ENCODE results near the gene DOCK4. TPM values are rescaled to one million over a fixed set of nuclear protein-coding genes. Genes with fewer than 3 reads are reported as not detected.

The DOCK4 gene
- total RNA-seq (2014; rRNA removed; shearing (Covaris generic)): 3.7 and 5.0 TPM in 2 replicates
- 2.0 and 2.1 TPM in 2 replicates for polyA plus RNA-seq (2016; fragmentation: Nextera tagmentation; extraction: Ambion mirVana)

- DNase-seq: peak; percentile 100
- H3K36me3 ChIP-seq (ENCODE audit: low read depth): no peaks in the 10 kb centered on the region
- H3K9ac ChIP-seq: peak within 1 kb of the TSS; percentile 88
- H4K20me1 ChIP-seq (ENCODE audit: insufficient read depth): peaks cover under 1% of the 10 kb centered on the region; the same call in 1 of the 2 replicates
- H3K4me2 ChIP-seq (ENCODE audit: unreplicated experiment): peak within 1 kb of the TSS; percentile 97
- H3K27ac ChIP-seq: peak within 1 kb of the TSS; percentile 50
- peaks cover 7% of the 10 kb centered on the region; the same call in 1 of the 2 replicates for H3F3A ChIP-seq (ENCODE audit: insufficient read depth)
- peak within 1 kb of the TSS; percentile 99 for H2AFZ ChIP-seq
- TF ChIP-seq EZH2 (IDR thresholded peaks at IDR 0.05; ENCODE audit: insufficient read depth, poor library complexity, severe bottlenecking) (no peak), EZH2phosphoT487 (IDR thresholded peaks at IDR 0.05; ENCODE audit: insufficient read depth, low read depth) (no peak)
- in situ Hi-C loops (cut with MboI): no loop called here
- H3K27me3 ChIP-seq (replicated peaks; ENCODE audit: insufficient read depth): no peaks in the 10 kb centered on the region
- no peaks in the 10 kb centered on the region for H3K9me2 ChIP-seq (ENCODE audit: insufficient read depth)
- no peaks in the 10 kb centered on the region for H3K9me3 ChIP-seq (ENCODE audit: low read depth)
- peaks cover 68% of the 10 kb centered on the region for H3K79me2 ChIP-seq (ENCODE audit: insufficient read depth)
- peak within 1 kb of the TSS; percentile 97 for H3K4me3 ChIP-seq
- H3K4me1 ChIP-seq (ENCODE audit: insufficient read depth): peaks cover 20% of the 10 kb centered on the region; the same call in 1 of the 2 replicates
- 0 to 1% methylated on average over 58 to 61 of the region's 67 CpGs for WGBS, 2 experiments (ENCODE audit: low coverage in 1 of 2, low lambda C conversion rate in 2 of 2, missing lambda C conversion rate in 2 of 2)
These were observed at the start of gene DOCK4, which contains the start of gene ZNF277 for GRCh38 chr7:112206238-112206990. Gene DOCK4 (minus strand): TSS chr7:112206399. CDS start chr7:112206138, 261 bp downstream. Gene ZNF277 (plus strand): TSS chr7:112206695. CDS start chr7:112206717, 22 bp downstream.

- Histone ChIP-seq H3K4me3 (no peak overlapping the region), H3K27me3 (replicated peaks; ENCODE audit: insufficient read depth) (no peaks in the 10 kb centered on the region), H3F3A (ENCODE audit: insufficient read depth) (no peaks in the 10 kb centered on the region), H3K9me2 (ENCODE audit: insufficient read depth) (no peaks in the 10 kb centered on the region), H2AFZ (no peak overlapping the region), H3K4me2 (ENCODE audit: unreplicated experiment) (no peak overlapping the region), H3K36me3 (ENCODE audit: low read depth) (no peaks in the 10 kb centered on the region), H3K9me3 (ENCODE audit: low read depth) (no peaks in the 10 kb centered on the region), H3K79me2 (ENCODE audit: insufficient read depth) (0 out of 2 replicates have a peak, but pooled peaks cover 21% of the 10 kb centered on the region), H3K9ac (no peak overlapping the region), H3K4me1 (ENCODE audit: insufficient read depth) (no peaks in the 10 kb centered on the region), H4K20me1 (ENCODE audit: insufficient read depth) (0 out of 2 replicates have a peak, but pooled peaks cover 3% of the 10 kb centered on the region), H3K27ac (no peak overlapping the region)
- TF ChIP-seq EZH2 (IDR thresholded peaks at IDR 0.05; ENCODE audit: insufficient read depth, poor library complexity, severe bottlenecking) (no peak), EZH2phosphoT487 (IDR thresholded peaks at IDR 0.05; ENCODE audit: insufficient read depth, low read depth) (no peak)
- DNase-seq: no peak
- in situ Hi-C loops (cut with MboI): no loop called here
These were observed 49.2 kb upstream of the DOCK4 start for GRCh38 chr7:112255388-112255720.

GRCh38 chr7:112254709-112255387 lies 48.6 kb upstream of the DOCK4 start:
- no peak overlapping the region for H3K27ac ChIP-seq
- WGBS, 2 experiments (ENCODE audit: low coverage in 1 of 2, low lambda C conversion rate in 2 of 2, missing lambda C conversion rate in 2 of 2): 93% methylated on average over 6 of the region's 6 CpGs

GRCh38 chr7:112254156-112254555 lies 48.0 kb upstream of the DOCK4 start:
- 0 out of 2 replicates have a peak, but pooled peaks cover 3% of the 10 kb centered on the region for H4K20me1 ChIP-seq (ENCODE audit: insufficient read depth)
- H3K9me3 ChIP-seq (ENCODE audit: low read depth): no peaks in the 10 kb centered on the region
- no peak overlapping the region for H3K4me2 ChIP-seq (ENCODE audit: unreplicated experiment)
- no peaks in the 10 kb centered on the region for H3K4me1 ChIP-seq (ENCODE audit: insufficient read depth)
- TF ChIP-seq EZH2 (IDR thresholded peaks at IDR 0.05; ENCODE audit: insufficient read depth, poor library complexity, severe bottlenecking) (no peak), EZH2phosphoT487 (IDR thresholded peaks at IDR 0.05; ENCODE audit: insufficient read depth, low read depth) (no peak)
- no peak overlapping the region for H2AFZ ChIP-seq
- 87 to 100% methylated on average over 1 of the region's 1 CpG for WGBS, 2 experiments (ENCODE audit: low coverage in 1 of 2, low lambda C conversion rate in 2 of 2, missing lambda C conversion rate in 2 of 2)
- no peaks in the 10 kb centered on the region for H3K9me2 ChIP-seq (ENCODE audit: insufficient read depth)
- H3K27me3 ChIP-seq (replicated peaks; ENCODE audit: insufficient read depth): no peaks in the 10 kb centered on the region
- no peaks in the 10 kb centered on the region for H3F3A ChIP-seq (ENCODE audit: insufficient read depth)
- in situ Hi-C loops (cut with MboI): no loop called here
- no peak overlapping the region for H3K27ac ChIP-seq
- no peak overlapping the region for H3K4me3 ChIP-seq
- H3K9ac ChIP-seq: no peak overlapping the region
- no peaks in the 10 kb centered on the region for H3K36me3 ChIP-seq (ENCODE audit: low read depth)
- DNase-seq: no peak
- H3K79me2 ChIP-seq (ENCODE audit: insufficient read depth): 0 out of 2 replicates have a peak, but pooled peaks cover 21% of the 10 kb centered on the region

More at GRCh38 chr7:112254709-112255387, 48.6 kb upstream of the DOCK4 start:
- Histone ChIP-seq H3K4me1 (ENCODE audit: insufficient read depth) (no peaks in the 10 kb centered on the region), H4K20me1 (ENCODE audit: insufficient read depth) (0 out of 2 replicates have a peak, but pooled peaks cover 3% of the 10 kb centered on the region), H3K27me3 (replicated peaks; ENCODE audit: insufficient read depth) (no peaks in the 10 kb centered on the region), H3F3A (ENCODE audit: insufficient read depth) (no peaks in the 10 kb centered on the region), H3K36me3 (ENCODE audit: low read depth) (no peaks in the 10 kb centered on the region), H3K79me2 (ENCODE audit: insufficient read depth) (0 out of 2 replicates have a peak, but pooled peaks cover 21% of the 10 kb centered on the region), H3K9ac (no peak overlapping the region), H3K9me3 (ENCODE audit: low read depth) (no peaks in the 10 kb centered on the region), H2AFZ (no peak overlapping the region), H3K4me3 (no peak overlapping the region), H3K9me2 (ENCODE audit: insufficient read depth) (no peaks in the 10 kb centered on the region), H3K4me2 (ENCODE audit: unreplicated experiment) (no peak overlapping the region)
- TF ChIP-seq EZH2phosphoT487 (IDR thresholded peaks at IDR 0.05; ENCODE audit: insufficient read depth, low read depth): no peak
- no peak for TF ChIP-seq EZH2 (IDR thresholded peaks at IDR 0.05; ENCODE audit: insufficient read depth, poor library complexity, severe bottlenecking)
- in situ Hi-C loops (cut with MboI): no loop called here
- no peak for DNase-seq
